Inferior parietal cortex (tissue), 1 donor: ENCODE data around the gene PPP1R27.

ENCODE experiments used
- DNase-seq: peaks from one replicate; pipeline ENCODE4 v3.0.0-alpha.2; 2016; ENCODE audit errors: extremely low spot score

Gene PPP1R27

GRCh38 chr17:81821147-81821546, 13.7 kb downstream of the PPP1R27 start:
- DNase-seq: no peak

- DNase-seq: no peak
These were observed 15.1 kb downstream of the PPP1R27 start for GRCh38 chr17:81819708-81820107.

- DNase-seq: no peak
These were observed 17.1 kb downstream of the PPP1R27 start for GRCh38 chr17:81817758-81818147.

GRCh38 chr17:81815646-81815986, 19.2 kb downstream of the PPP1R27 start:
- no peak for DNase-seq

GRCh38 chr17:81814748-81815645, 19.9 kb downstream of the PPP1R27 start:
- no peak for DNase-seq

- no peak for DNase-seq
These were observed 20.8 kb downstream of the PPP1R27 start for GRCh38 chr17:81813861-81814683.

GRCh38 chr17:81813371-81813684, 21.5 kb downstream of the PPP1R27 start:
- no peak for DNase-seq

GRCh38 chr17:81812571-81813370, 22.1 kb downstream of the PPP1R27 start:
- no peak for DNase-seq

GRCh38 chr17:81811705-81812570, 22.9 kb downstream of the PPP1R27 start:
- no peak for DNase-seq

- DNase-seq: no peak
These were observed 23.8 kb downstream of the PPP1R27 start for GRCh38 chr17:81810892-81811704.

- DNase-seq: no peak
These were observed 24.4 kb downstream of the PPP1R27 start for GRCh38 chr17:81810476-81810875.

GRCh38 chr17:81809556-81809998, 25.3 kb downstream of the PPP1R27 start:
- no peak for DNase-seq

- DNase-seq: no peak
These were observed 25.9 kb downstream of the PPP1R27 start for GRCh38 chr17:81808778-81809555.

- DNase-seq: no peak
These were observed 27.0 kb downstream of the PPP1R27 start for GRCh38 chr17:81807839-81808238.

GRCh38 chr17:81807210-81807719, 27.6 kb downstream of the PPP1R27 start:
- no peak for DNase-seq

GRCh38 chr17:81806461-81807209, 28.2 kb downstream of the PPP1R27 start:
- DNase-seq: no peak

- no peak for DNase-seq
These were observed 29.0 kb downstream of the PPP1R27 start for GRCh38 chr17:81805707-81806460.
